ENCODE results near the gene ARHGAP26. TPM values are rescaled to one million over a fixed set of nuclear protein-coding genes. Genes with fewer than 3 reads are reported as not detected.

Gene ARHGAP26
- total RNA-seq, 1 donor from 2014 or later = 20.1 TPM

- H3K27ac Mint-ChIP-seq (ENCODE audit: unreplicated experiment) = no peak overlapping the region
- no peaks in the 10 kb centered on the region for H3K27me3 Mint-ChIP-seq (ENCODE audit: unreplicated experiment)
- TF ChIP-seq CTCF (IDR thresholded peaks at IDR 0.05; ENCODE audit: partially characterized antibody, unreplicated experiment) = peak; percentile 87
- H3K4me1 Mint-ChIP-seq (ENCODE audit: low read depth, unreplicated experiment) = peaks cover 14% of the 10 kb centered on the region
- no peaks in the 10 kb centered on the region for H3K36me3 Mint-ChIP-seq (ENCODE audit: unreplicated experiment)
- no peaks in the 10 kb centered on the region for H3K9me3 Mint-ChIP-seq (ENCODE audit: unreplicated experiment)
- no peak overlapping the region for H3K4me3 Mint-ChIP-seq (ENCODE audit: unreplicated experiment)
- DNase-seq = peak; percentile 77
These were observed 244.0 kb downstream of the ARHGAP26 start for GRCh38 chr5:143014017-143014651.

- Mint-ChIP-seq H3K27ac (ENCODE audit: unreplicated experiment) (no peak overlapping the region), H3K27me3 (ENCODE audit: unreplicated experiment) (no peaks in the 10 kb centered on the region), H3K4me3 (ENCODE audit: unreplicated experiment) (no peak overlapping the region), H3K9me3 (ENCODE audit: unreplicated experiment) (no peaks in the 10 kb centered on the region), H3K36me3 (ENCODE audit: unreplicated experiment) (no peaks in the 10 kb centered on the region), H3K4me1 (ENCODE audit: low read depth, unreplicated experiment) (peaks cover 13% of the 10 kb centered on the region)
- no peak for DNase-seq
- peak; percentile 38 for TF ChIP-seq CTCF (IDR thresholded peaks at IDR 0.05; ENCODE audit: partially characterized antibody, unreplicated experiment)
These were observed 246.8 kb downstream of the ARHGAP26 start for GRCh38 chr5:143016777-143017516.

GRCh38 chr5:143017541-143017940, 247.4 kb downstream of the ARHGAP26 start:
- Mint-ChIP-seq H3K4me3 (ENCODE audit: unreplicated experiment) (no peak overlapping the region), H3K4me1 (ENCODE audit: low read depth, unreplicated experiment) (peaks cover 13% of the 10 kb centered on the region), H3K27me3 (ENCODE audit: unreplicated experiment) (no peaks in the 10 kb centered on the region), H3K9me3 (ENCODE audit: unreplicated experiment) (no peaks in the 10 kb centered on the region), H3K36me3 (ENCODE audit: unreplicated experiment) (no peaks in the 10 kb centered on the region), H3K27ac (ENCODE audit: unreplicated experiment) (no peak overlapping the region)
- TF ChIP-seq CTCF (IDR thresholded peaks at IDR 0.05; ENCODE audit: partially characterized antibody, unreplicated experiment) = no peak
- no peak for DNase-seq

GRCh38 chr5:143017992-143018391, 247.8 kb downstream of the ARHGAP26 start:
- Mint-ChIP-seq H3K4me1 (ENCODE audit: low read depth, unreplicated experiment) (peaks cover 13% of the 10 kb centered on the region), H3K27me3 (ENCODE audit: unreplicated experiment) (no peaks in the 10 kb centered on the region), H3K9me3 (ENCODE audit: unreplicated experiment) (no peaks in the 10 kb centered on the region), H3K36me3 (ENCODE audit: unreplicated experiment) (no peaks in the 10 kb centered on the region), H3K27ac (ENCODE audit: unreplicated experiment) (no peak overlapping the region), H3K4me3 (ENCODE audit: unreplicated experiment) (no peak overlapping the region)
- TF ChIP-seq CTCF (IDR thresholded peaks at IDR 0.05; ENCODE audit: partially characterized antibody, unreplicated experiment) = no peak
- no peak for DNase-seq

GRCh38 chr5:143019157-143019556, 249.0 kb downstream of the ARHGAP26 start:
- H3K9me3 Mint-ChIP-seq (ENCODE audit: unreplicated experiment) = no peaks in the 10 kb centered on the region
- no peak overlapping the region for H3K4me3 Mint-ChIP-seq (ENCODE audit: unreplicated experiment)
- H3K27me3 Mint-ChIP-seq (ENCODE audit: unreplicated experiment) = no peaks in the 10 kb centered on the region
- no peak for TF ChIP-seq CTCF (IDR thresholded peaks at IDR 0.05; ENCODE audit: partially characterized antibody, unreplicated experiment)
- H3K4me1 Mint-ChIP-seq (ENCODE audit: low read depth, unreplicated experiment) = peaks cover 21% of the 10 kb centered on the region
- no peak for DNase-seq
- no peak overlapping the region for H3K27ac Mint-ChIP-seq (ENCODE audit: unreplicated experiment)
- no peaks in the 10 kb centered on the region for H3K36me3 Mint-ChIP-seq (ENCODE audit: unreplicated experiment)

Measured in glutamatergic neuron (in vitro differentiated cells).